OCI-LY1 (cell line): ENCODE data around the gene AGFG2.

Experiments used
- H2AFZ ChIP-seq: fragments of 200-600 bp; sonication (generic), shearing (Covaris generic); 2 replicates; pipeline ENCODE4 v1.6.0; 2014; ENCODE audit warnings: antibody characterized with exemption, mild to moderate bottlenecking, low read length
- H3F3A ChIP-seq: fragments of 200-600 bp; sonication (generic), shearing (Covaris generic); 2 replicates; pipeline ENCODE4 v1.6.0; 2014; ENCODE audit warnings: mild to moderate bottlenecking, antibody characterized with exemption, low read length, moderate library complexity; ENCODE audit not compliant: insufficient read depth
- H3K27ac ChIP-seq: fragments of 200-600 bp; sonication (generic); 2 replicates; pipeline ENCODE4 v1.5.1; 2014; ENCODE audit warnings: low read length, mixed run types, mild to moderate bottlenecking, low read depth; ENCODE audit not compliant: poor library complexity, severe bottlenecking
- H3K27me3 ChIP-seq: fragments of 200-600 bp; sonication (generic); 2 replicates; pipeline ENCODE4 v1.6.0; 2014; ENCODE audit warnings: antibody characterized with exemption, mild to moderate bottlenecking, low read length, moderate library complexity; ENCODE audit not compliant: insufficient read depth
- H3K36me3 ChIP-seq: fragments of 200-600 bp; sonication (generic); 2 replicates; pipeline ENCODE4 v1.6.1; 2014; ENCODE audit warnings: mild to moderate bottlenecking, antibody characterized with exemption, low read length, moderate library complexity, mixed read lengths; ENCODE audit not compliant: insufficient read depth
- H3K4me1 ChIP-seq: fragments of 200-600 bp; sonication (generic); 2 replicates; pipeline ENCODE4 v1.5.1; 2014; ENCODE audit warnings: mild to moderate bottlenecking, low read length, moderate library complexity; ENCODE audit not compliant: insufficient read depth, severe bottlenecking
- H3K4me2 ChIP-seq: fragments of 200-600 bp; sonication (generic), shearing (Covaris generic); 2 replicates; pipeline ENCODE4 v1.6.1; 2014; ENCODE audit warnings: low read length
- H3K4me3 ChIP-seq: fragments of 200-600 bp; sonication (generic); 2 replicates; pipeline ENCODE4 v1.5.1; 2014; ENCODE audit warnings: low read length, low read depth, mild to moderate bottlenecking, mixed read lengths; ENCODE audit not compliant: poor library complexity, severe bottlenecking
- H3K79me2 ChIP-seq: fragments of 200-600 bp; shearing (Covaris generic); 2 replicates; pipeline ENCODE4 v1.6.1; 2016; ENCODE audit warnings: mixed run types, low read length, mixed read lengths; ENCODE audit not compliant: insufficient read depth
- H3K9ac ChIP-seq: fragments of 200-600 bp; sonication (generic), shearing (Covaris generic); 2 replicates; pipeline ENCODE4 v1.6.1; 2014; ENCODE audit warnings: mild to moderate bottlenecking, low read length, mixed read lengths
- H3K9me2 ChIP-seq: fragments of 200-600 bp; sonication (generic), shearing (Covaris generic); 2 replicates; pipeline ENCODE4 v1.6.1; 2014; ENCODE audit warnings: low read depth, mild to moderate bottlenecking, low read length, mixed read lengths
- H3K9me3 ChIP-seq: fragments of 200-600 bp; shearing (Covaris generic); 2 replicates; pipeline ENCODE4 v1.6.1; 2014; ENCODE audit warnings: low read length, mixed read lengths
- H4K20me1 ChIP-seq: fragments of 200-600 bp; sonication (generic), shearing (Covaris generic); 2 replicates; pipeline ENCODE4 v1.6.0; 2016; ENCODE audit warnings: mild to moderate bottlenecking, low read length; ENCODE audit not compliant: insufficient read depth
- EZH2 ChIP-seq: fragments of 200-600 bp; sonication (generic), shearing (Covaris generic); IDR thresholded peaks from 2 replicates; pipeline ENCODE4 v1.8.0; 2017; ENCODE audit warnings: borderline replicate concordance, mixed run types, mild to moderate bottlenecking, antibody characterized with exemption, low read length, moderate library complexity, mixed read lengths
- TF ChIP-seq, protein P1 (sequence below): fragments of 200-600 bp; sonication (generic), shearing (Covaris generic); IDR thresholded peaks from 2 replicates; pipeline ENCODE4 v1.5.1; 2017; ENCODE audit warnings: mild to moderate bottlenecking, antibody characterized with exemption, low read length, moderate library complexity, mixed read lengths

Gene AGFG2

DNA sequence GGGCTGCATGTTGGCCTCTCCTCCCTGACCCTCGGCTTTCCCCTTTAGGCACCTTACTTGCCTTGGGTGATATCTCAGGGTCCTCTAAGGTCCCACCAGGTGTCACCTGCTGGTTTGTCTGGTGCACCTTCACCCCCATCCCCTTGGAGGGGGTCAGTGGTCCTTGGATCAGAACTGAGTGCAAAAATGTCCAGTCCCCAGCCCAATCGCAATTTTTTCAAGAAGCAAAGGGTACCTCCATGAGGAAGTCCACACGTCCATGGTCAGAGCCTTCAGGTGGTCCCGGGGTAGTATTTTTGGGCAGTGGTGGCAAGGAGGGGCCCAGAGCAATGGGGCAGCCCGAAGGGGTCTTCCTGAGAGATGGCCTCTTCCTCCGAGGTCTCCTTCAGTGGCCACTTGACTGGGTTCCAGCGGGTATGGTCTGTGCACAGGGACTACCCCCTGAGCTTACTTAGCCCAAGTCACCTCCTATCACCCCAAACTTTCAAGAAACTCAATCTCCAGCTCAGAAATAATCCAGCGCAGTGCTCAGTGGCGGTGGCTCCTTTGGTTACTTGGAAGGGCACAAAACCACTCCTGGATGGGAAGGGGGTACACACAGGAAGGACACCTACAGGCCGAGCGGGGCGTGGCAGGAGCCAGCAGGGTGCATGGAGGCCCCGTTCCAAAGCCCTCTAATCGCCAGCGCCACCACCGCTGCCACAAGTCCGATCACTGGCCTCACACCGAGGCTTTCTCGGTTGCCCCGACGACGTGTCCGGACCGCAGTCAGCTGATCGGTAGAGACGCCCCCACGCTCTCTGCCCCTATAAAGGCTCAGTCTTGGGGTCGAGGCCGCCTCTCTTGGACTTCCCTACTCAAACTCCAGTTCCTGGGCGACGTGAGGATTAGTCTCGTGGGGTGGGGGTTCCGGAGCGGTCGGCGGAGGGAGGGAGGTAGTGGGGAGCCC is 30.2 kb downstream of the AGFG2 start:
- H2AFZ ChIP-seq: no peak overlapping the region
- H3K36me3 ChIP-seq: peaks cover 10% of the 10 kb centered on the region
- no peaks in the 10 kb centered on the region for H3F3A ChIP-seq
- no peak for TF ChIP-seq EZH2
- TF ChIP-seq, protein P1, sequence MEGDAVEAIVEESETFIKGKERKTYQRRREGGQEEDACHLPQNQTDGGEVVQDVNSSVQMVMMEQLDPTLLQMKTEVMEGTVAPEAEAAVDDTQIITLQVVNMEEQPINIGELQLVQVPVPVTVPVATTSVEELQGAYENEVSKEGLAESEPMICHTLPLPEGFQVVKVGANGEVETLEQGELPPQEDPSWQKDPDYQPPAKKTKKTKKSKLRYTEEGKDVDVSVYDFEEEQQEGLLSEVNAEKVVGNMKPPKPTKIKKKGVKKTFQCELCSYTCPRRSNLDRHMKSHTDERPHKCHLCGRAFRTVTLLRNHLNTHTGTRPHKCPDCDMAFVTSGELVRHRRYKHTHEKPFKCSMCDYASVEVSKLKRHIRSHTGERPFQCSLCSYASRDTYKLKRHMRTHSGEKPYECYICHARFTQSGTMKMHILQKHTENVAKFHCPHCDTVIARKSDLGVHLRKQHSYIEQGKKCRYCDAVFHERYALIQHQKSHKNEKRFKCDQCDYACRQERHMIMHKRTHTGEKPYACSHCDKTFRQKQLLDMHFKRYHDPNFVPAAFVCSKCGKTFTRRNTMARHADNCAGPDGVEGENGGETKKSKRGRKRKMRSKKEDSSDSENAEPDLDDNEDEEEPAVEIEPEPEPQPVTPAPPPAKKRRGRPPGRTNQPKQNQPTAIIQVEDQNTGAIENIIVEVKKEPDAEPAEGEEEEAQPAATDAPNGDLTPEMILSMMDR: peak; percentile 52; the same call in 1 of the 2 replicates
- no peak overlapping the region for H3K4me3 ChIP-seq
- H3K79me2 ChIP-seq: no peaks in the 10 kb centered on the region
- H3K27me3 ChIP-seq: 0 out of 2 replicates have a peak, but pooled peaks cover 5% of the 10 kb centered on the region
- peak overlapping the region; percentile 51 for H3K4me2 ChIP-seq
- no peaks in the 10 kb centered on the region for H3K9me2 ChIP-seq
- H3K9me3 ChIP-seq: no peaks in the 10 kb centered on the region
- no peak overlapping the region for H3K9ac ChIP-seq
- H3K4me1 ChIP-seq: peaks cover 31% of the 10 kb centered on the region
- H4K20me1 ChIP-seq: no peaks in the 10 kb centered on the region
- no peak overlapping the region for H3K27ac ChIP-seq

DNA sequence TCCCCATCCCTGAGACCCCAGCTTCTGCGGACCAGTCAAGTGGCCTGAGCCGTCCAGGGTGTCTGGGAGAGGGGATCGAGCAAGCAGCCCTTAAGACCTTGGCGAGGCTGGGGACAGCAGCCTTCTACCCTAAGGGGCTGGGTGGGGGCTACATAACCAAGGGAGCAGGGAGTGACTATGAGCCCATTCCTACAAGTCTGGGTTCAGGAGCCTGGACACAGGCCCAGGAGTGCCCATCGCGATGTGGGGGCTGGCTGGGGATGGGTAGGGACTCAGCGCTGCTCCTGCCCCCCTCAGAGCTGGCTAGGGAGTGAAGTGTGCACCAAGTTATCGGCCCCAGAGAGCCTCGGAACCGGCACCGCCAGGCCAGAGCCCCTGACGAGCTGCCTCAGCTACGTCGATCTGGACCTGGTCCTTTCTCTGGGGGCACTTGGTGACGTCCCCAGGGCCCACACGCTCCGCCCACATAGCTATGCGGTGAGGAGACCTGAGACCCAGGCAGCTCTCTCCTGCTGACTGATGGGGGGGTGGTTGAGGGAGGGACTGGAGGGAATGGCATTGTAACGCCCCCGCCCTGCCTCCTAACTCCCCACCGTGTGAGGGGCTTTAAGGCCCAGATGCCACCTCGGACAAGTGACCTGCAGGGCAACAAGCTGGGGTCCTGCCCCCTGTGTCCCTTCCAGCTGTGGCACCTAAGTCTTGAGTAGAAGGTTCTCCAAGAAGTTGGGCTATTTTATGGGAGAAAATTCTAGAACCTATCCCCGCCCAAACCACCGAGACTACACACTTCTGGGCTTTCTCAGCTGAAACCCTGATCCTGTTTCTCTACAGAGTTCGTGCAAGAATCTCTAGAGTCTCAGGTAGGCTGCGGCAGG is 32.2 kb downstream of the AGFG2 start:
- H3K27ac ChIP-seq: no peak overlapping the region

DNA sequence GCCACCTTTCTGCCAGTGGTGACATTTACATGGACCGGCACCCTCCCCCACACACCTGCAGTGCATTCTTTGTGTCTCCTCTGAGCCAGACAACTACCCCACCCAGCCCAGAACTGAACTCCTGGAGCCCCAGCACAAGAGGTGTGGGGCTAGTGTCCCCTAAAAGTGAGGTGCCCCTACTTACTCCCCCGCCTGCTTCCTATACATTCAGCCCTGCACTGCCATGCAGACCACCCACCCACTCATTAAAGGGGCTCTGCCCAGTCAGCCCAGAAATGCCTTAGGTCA is 32.8 kb downstream of the AGFG2 start:
- no peak overlapping the region for H2AFZ ChIP-seq
- no peaks in the 10 kb centered on the region for H3F3A ChIP-seq
- 0 out of 2 replicates have a peak, but pooled peaks cover 5% of the 10 kb centered on the region for H3K27me3 ChIP-seq
- H3K4me1 ChIP-seq: peaks cover 31% of the 10 kb centered on the region
- TF ChIP-seq, protein P1: no peak
- no peak for TF ChIP-seq EZH2
- no peak overlapping the region for H3K9ac ChIP-seq
- no peaks in the 10 kb centered on the region for H3K9me3 ChIP-seq
- H3K4me3 ChIP-seq: no peak overlapping the region
- peaks cover 36% of the 10 kb centered on the region for H3K36me3 ChIP-seq
- no peaks in the 10 kb centered on the region for H4K20me1 ChIP-seq
- no peaks in the 10 kb centered on the region for H3K9me2 ChIP-seq
- no peaks in the 10 kb centered on the region for H3K79me2 ChIP-seq
- no peak overlapping the region for H3K4me2 ChIP-seq
- H3K27ac ChIP-seq: no peak overlapping the region

More for the DNA sequence above, 32.2 kb downstream of the AGFG2 start:
- peaks cover 31% of the 10 kb centered on the region for H3K4me1 ChIP-seq
- TF ChIP-seq, protein P1: no peak
- no peak for TF ChIP-seq EZH2
- no peak overlapping the region for H2AFZ ChIP-seq
- no peak overlapping the region for H3K9ac ChIP-seq
- no peaks in the 10 kb centered on the region for H3F3A ChIP-seq
- no peak overlapping the region for H3K4me3 ChIP-seq
- H3K4me2 ChIP-seq: no peak overlapping the region
- no peaks in the 10 kb centered on the region for H4K20me1 ChIP-seq
- peaks cover 30% of the 10 kb centered on the region for H3K36me3 ChIP-seq
- no peaks in the 10 kb centered on the region for H3K9me3 ChIP-seq
- no peaks in the 10 kb centered on the region for H3K79me2 ChIP-seq
- no peaks in the 10 kb centered on the region for H3K9me2 ChIP-seq
- 0 out of 2 replicates have a peak, but pooled peaks cover 5% of the 10 kb centered on the region for H3K27me3 ChIP-seq
